T-helper 17 cell (primary cell): Measurements from ENCODE around the gene BGN. TPM values are rescaled to one million over a fixed set of nuclear protein-coding genes. Genes with fewer than 3 reads are reported as not detected.

Experiments used
- ATAC-seq: fragments of 150-1000 bp; cut with Tn5 transposase; 2 replicates; pipeline ENCODE4 v1.10.0; 2021; ENCODE audit warnings: mild to moderate bottlenecking, moderate library complexity
- DNase-seq, 3 donors: peaks; one replicate each; pipeline versions ENCODE4 v3.0.0 to v3.0.0-alpha.2; 2020 to 2021
- H3K9me3 ChIP-seq: one replicate; pipeline ENCODE4 v1.7.0; 2013; ENCODE audit warnings: low read length, mild to moderate bottlenecking; ENCODE audit not compliant: control insufficient read depth, poor library complexity, severe bottlenecking
- H3K27ac Mint-ChIP-seq: one replicate; pipeline ENCODE4 v1.8.0; 2022; ENCODE audit warnings: mild to moderate bottlenecking, moderate library complexity, mixed read lengths
- H3K27me3 Mint-ChIP-seq: one replicate; pipeline ENCODE4 v1.8.0; 2022; ENCODE audit warnings: mixed read lengths
- H3K36me3 Mint-ChIP-seq: one replicate; pipeline ENCODE4 v1.8.0; 2022; ENCODE audit warnings: low read depth, mixed read lengths
- H3K4me1 Mint-ChIP-seq: one replicate; pipeline ENCODE4 v1.8.0; 2022; ENCODE audit warnings: mild to moderate bottlenecking, mixed read lengths
- H3K4me3 Mint-ChIP-seq: one replicate; pipeline ENCODE4 v1.8.0; 2022; ENCODE audit warnings: mild to moderate bottlenecking, moderate library complexity, mixed read lengths
- total RNA-seq, 4 donors: library from RNA in 2 of 4; stranded (reverse) in 2 of 4; gene quantifications; one replicate each; pipeline ENCODE4 v1.2.3 and lab custom pipeline; 2022 to 2026

The BGN gene
- total RNA-seq, 2 donors from 2014 or later: not detected

GRCh38 chrX:153468008-153468580 is 26.7 kb upstream of the BGN start:
- H3K36me3 Mint-ChIP-seq: no peaks in the 10 kb centered on the region
- H3K4me3 Mint-ChIP-seq: no peak overlapping the region
- H3K27ac Mint-ChIP-seq: no peak overlapping the region
- no peaks in the 10 kb centered on the region for H3K9me3 ChIP-seq
- H3K27me3 Mint-ChIP-seq: no peaks in the 10 kb centered on the region
- H3K4me1 Mint-ChIP-seq: peaks cover 11% of the 10 kb centered on the region
- no peak for ATAC-seq
- DNase-seq: no peak

DNA sequence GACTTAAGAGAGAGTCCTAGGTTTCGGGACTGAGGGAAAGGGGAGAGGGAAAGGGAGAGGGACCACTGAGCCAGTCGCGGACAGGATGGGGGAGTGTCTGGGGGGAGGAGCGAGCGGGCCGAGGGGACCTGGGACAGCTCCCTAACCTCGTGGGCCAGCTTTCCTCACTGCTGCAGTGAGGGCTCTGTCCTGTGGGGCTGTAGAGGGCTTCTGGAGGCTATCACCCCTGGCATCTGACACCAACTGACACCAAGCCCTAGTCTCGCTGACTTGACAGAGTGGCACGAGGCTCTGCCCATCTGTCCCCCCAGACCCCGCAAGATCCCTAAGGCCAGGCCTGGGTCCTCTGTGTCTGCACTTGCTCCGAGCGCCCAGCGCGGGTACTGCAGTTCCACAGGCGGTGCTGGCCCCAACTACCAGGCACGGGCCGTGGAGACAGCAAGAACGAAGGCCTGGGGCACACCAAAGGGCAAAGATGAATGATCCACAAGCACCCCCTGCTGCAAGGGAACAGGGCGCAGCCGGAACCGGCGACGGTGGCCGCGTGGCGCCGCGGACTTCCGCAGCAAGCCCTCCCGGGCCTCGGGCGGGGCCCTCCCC is 24.9 kb upstream of the BGN start:
- Mint-ChIP-seq H3K27ac (no peak overlapping the region), H3K27me3 (no peaks in the 10 kb centered on the region), H3K36me3 (no peaks in the 10 kb centered on the region), H3K4me3 (peak overlapping the region; percentile 84), H3K4me1 (peaks cover 9% of the 10 kb centered on the region)
- H3K9me3 ChIP-seq: no peaks in the 10 kb centered on the region
- ATAC-seq (peak; percentile 42), DNase-seq (peak in 1 of 3 donors; percentile 26)

GRCh38 chrX:153470411-153471363 is 24.1 kb upstream of the BGN start, which contains the start of gene HAUS7:
HAUS7 (minus strand) TSS chrX:153470576; CDS start chrX:153470557, 19 bp downstream.
- Mint-ChIP-seq H3K27me3 (no peaks in the 10 kb centered on the region), H3K27ac (no peak within 1 kb of the TSS), H3K4me1 (peaks cover 9% of the 10 kb centered on the region), H3K4me3 (peak within 1 kb of the TSS; percentile 84), H3K36me3 (no peaks in the 10 kb centered on the region)
- no peaks in the 10 kb centered on the region for H3K9me3 ChIP-seq
- DNase-seq (peak; percentile 76 to 85 (median 80)), ATAC-seq (peak; percentile 89)

- DNase-seq: no peak
- H3K27ac Mint-ChIP-seq: no peak overlapping the region
These were observed 23.0 kb upstream of the BGN start for GRCh38 chrX:153471663-153472280.

DNA sequence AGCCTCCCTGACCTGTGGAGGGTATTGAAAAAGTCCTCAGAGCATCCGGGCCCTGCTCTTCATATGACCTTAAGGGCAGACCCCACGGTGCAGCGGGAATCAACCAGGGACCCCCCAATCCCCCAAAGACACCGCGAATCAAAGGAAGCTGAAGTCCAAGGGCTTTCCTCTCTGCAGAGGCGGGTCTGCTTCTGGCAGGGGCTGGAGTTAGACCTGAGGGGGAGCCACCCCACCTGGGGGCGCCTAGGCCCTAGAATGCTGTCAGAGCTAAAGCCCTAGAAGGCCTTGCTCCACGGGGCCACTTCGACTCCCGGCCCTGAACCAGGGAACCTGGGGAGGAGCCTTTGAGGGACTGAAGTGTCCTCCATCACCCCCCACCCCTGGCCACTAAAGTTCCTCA is 21.7 kb upstream of the BGN start:
- no peak for ATAC-seq
- H3K27ac Mint-ChIP-seq: no peak overlapping the region
- peaks cover 7% of the 10 kb centered on the region for H3K4me1 Mint-ChIP-seq

More at GRCh38 chrX:153471663-153472280, 23.0 kb upstream of the BGN start:
- H3K4me3 Mint-ChIP-seq: no peak overlapping the region
- H3K9me3 ChIP-seq: no peaks in the 10 kb centered on the region
- no peak for ATAC-seq
- H3K27me3 Mint-ChIP-seq: no peaks in the 10 kb centered on the region
- H3K4me1 Mint-ChIP-seq: peaks cover 9% of the 10 kb centered on the region
- no peaks in the 10 kb centered on the region for H3K36me3 Mint-ChIP-seq

DNA sequence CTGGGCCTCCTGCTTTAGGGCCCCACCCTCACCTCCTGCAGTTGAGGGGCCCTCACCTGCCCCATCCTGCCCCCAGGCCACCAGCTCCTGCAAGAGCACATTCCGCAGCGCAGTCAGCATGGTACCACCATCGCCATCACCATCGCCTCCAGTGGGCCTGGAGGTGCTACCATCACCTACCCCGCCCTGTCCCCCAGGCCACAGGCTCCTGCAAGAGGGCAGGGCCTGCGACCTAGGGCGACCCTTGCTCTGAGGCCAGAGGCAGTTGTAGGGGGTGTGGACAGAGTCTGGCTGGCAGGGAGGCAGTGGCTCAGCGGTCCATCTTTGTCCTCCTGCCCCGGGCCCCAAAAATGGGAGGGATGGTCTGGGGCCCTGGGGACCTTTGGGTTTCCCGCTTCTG is 20.5 kb upstream of the BGN start:
- no peak for ATAC-seq
- no peaks in the 10 kb centered on the region for H3K27me3 Mint-ChIP-seq

More for the DNA sequence above, 21.7 kb upstream of the BGN start:
- no peaks in the 10 kb centered on the region for H3K36me3 Mint-ChIP-seq
- H3K27me3 Mint-ChIP-seq: no peaks in the 10 kb centered on the region
- no peaks in the 10 kb centered on the region for H3K9me3 ChIP-seq
- no peak for DNase-seq
- no peak overlapping the region for H3K4me3 Mint-ChIP-seq

DNA sequence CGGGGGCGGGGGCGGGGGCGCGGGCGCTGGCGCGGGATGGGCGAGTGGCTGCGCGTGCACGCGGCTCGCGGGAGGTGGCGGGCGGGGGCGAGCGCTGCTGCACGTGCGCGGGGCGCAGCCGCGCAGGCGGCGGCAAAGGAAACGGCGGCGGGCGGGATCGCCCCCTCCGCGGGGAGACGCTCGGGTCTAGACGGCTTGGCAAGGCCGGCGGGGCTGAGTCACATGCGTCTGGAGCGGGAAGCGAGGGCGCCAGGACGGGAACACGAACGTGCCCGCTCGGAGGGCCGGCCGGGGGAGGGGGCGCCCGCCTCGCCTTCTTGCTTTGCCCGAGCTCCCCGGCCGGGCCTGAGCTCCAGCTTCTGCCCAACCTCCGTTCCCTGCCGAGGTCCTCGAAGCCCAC is 20.1 kb upstream of the BGN start:
- Mint-ChIP-seq H3K4me1 (peaks cover 3% of the 10 kb centered on the region), H3K27me3 (no peaks in the 10 kb centered on the region), H3K4me3 (peak overlapping the region; percentile 28), H3K36me3 (no peaks in the 10 kb centered on the region), H3K27ac (no peak overlapping the region)
- DNase-seq: peak; percentile 13 to 44 (median 42)
- ATAC-seq: no peak
- no peaks in the 10 kb centered on the region for H3K9me3 ChIP-seq

More for the DNA sequence above, 20.5 kb upstream of the BGN start:
- H3K9me3 ChIP-seq: no peaks in the 10 kb centered on the region
- no peak overlapping the region for H3K27ac Mint-ChIP-seq
- DNase-seq: no peak
- H3K4me1 Mint-ChIP-seq: peaks cover 5% of the 10 kb centered on the region
- H3K36me3 Mint-ChIP-seq: no peaks in the 10 kb centered on the region
- peak overlapping the region; percentile 71 for H3K4me3 Mint-ChIP-seq

DNA sequence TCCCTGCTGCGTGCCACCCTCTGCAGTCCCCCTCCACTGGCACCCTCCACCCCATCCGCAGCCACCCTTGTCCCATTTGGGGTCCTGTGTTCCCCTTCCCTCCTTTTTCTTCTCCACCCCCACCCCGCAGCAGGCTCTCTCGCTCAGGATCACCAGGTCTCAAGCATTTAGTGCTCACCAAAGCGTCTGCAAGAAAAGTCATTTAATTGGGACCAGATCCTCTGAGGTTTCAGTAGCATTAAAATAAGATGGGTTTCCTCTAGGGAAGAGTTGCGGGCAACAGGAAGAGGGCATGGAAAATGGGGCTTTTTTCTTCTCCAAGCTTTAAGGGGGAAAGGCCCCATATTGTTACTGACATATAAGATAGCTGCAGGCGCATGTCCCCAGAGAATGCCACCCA is 19.5 kb upstream of the BGN start:
- Mint-ChIP-seq H3K27ac (no peak overlapping the region), H3K27me3 (no peaks in the 10 kb centered on the region), H3K36me3 (no peaks in the 10 kb centered on the region), H3K4me1 (no peaks in the 10 kb centered on the region), H3K4me3 (peak overlapping the region; percentile 28)
- no peaks in the 10 kb centered on the region for H3K9me3 ChIP-seq
- ATAC-seq (no peak), DNase-seq (no peak)

DNA sequence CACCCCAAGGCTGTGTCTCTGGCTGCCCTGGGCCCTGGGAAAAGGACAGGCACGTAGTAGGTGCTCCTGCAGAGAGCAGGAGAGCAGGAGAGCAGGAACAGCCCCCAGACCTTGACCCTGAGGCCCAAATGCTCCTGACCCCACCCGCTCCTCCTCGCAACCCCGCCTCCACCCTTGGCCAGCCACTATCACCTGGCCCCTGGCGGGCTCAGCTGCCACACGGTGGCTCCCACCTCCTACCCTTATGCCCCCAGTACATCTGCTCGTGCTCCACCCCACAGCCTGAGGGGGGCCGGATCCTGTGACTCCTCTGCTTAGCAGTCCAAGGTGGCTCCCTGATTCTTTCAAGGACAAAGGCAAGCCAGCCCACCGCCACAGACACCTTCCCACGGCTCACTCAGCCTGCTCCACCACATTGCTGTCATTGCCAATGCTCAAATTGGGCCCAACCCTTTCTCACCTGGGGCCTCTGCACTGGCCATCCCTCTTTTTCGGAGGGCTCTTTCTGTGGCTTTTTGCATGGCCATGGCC is 19.0 kb upstream of the BGN start:
- ATAC-seq: no peak
- no peaks in the 10 kb centered on the region for H3K4me1 Mint-ChIP-seq
- DNase-seq: no peak
- no peak overlapping the region for H3K4me3 Mint-ChIP-seq
- H3K36me3 Mint-ChIP-seq: no peaks in the 10 kb centered on the region
- no peak overlapping the region for H3K27ac Mint-ChIP-seq
- H3K9me3 ChIP-seq: no peaks in the 10 kb centered on the region
- H3K27me3 Mint-ChIP-seq: no peaks in the 10 kb centered on the region

GRCh38 chrX:153476666-153477363 is 18.0 kb upstream of the BGN start:
- Mint-ChIP-seq H3K36me3 (no peaks in the 10 kb centered on the region), H3K4me1 (no peaks in the 10 kb centered on the region), H3K4me3 (no peak overlapping the region), H3K27me3 (no peaks in the 10 kb centered on the region), H3K27ac (no peak overlapping the region)
- no peak for DNase-seq
- no peak for ATAC-seq
- no peaks in the 10 kb centered on the region for H3K9me3 ChIP-seq

GRCh38 chrX:153477364-153477857 is 17.4 kb upstream of the BGN start:
- Mint-ChIP-seq H3K27me3 (no peaks in the 10 kb centered on the region), H3K4me1 (no peaks in the 10 kb centered on the region), H3K4me3 (no peak overlapping the region), H3K36me3 (no peaks in the 10 kb centered on the region), H3K27ac (no peak overlapping the region)
- no peaks in the 10 kb centered on the region for H3K9me3 ChIP-seq
- no peak for DNase-seq
- ATAC-seq: no peak

- no peaks in the 10 kb centered on the region for H3K9me3 ChIP-seq
- Mint-ChIP-seq H3K27ac (no peak overlapping the region), H3K4me1 (no peaks in the 10 kb centered on the region), H3K36me3 (no peaks in the 10 kb centered on the region), H3K27me3 (no peaks in the 10 kb centered on the region), H3K4me3 (no peak overlapping the region)
- DNase-seq (no peak), ATAC-seq (no peak)
These were observed 16.9 kb upstream of the BGN start for GRCh38 chrX:153477901-153478300.
